H1 (cell line): Measurements from ENCODE around the gene NKIRAS2. TPM values are rescaled to one million over a fixed set of nuclear protein-coding genes. Genes with fewer than 3 reads are reported as not detected.

Experiments used
- ASH2L ChIP-seq: fragments of 200-600, 300-600 bp; sonication (generic); IDR thresholded peaks from one replicate; pipeline ENCODE4 v1.7.1; 2017; ENCODE audit warnings: low read length
- KDM1A ChIP-seq: fragments of 200-600, 300-600 bp; sonication (generic); IDR thresholded peaks from 2 replicates; pipeline ENCODE4 v1.7.1; 2016; ENCODE audit warnings: mild to moderate bottlenecking, low read length, borderline replicate concordance
- PHF8 ChIP-seq: fragments of 200-600 bp; sonication (generic); conservative IDR thresholded peaks from 2 replicates; pipeline ENCODE4 v1.7.1; 2012; ENCODE audit warnings: low read depth, mild to moderate bottlenecking, inconsistent platforms, low read length, moderate library complexity
- RXRA ChIP-seq: IDR thresholded peaks from 2 replicates; pipeline ENCODE4 v1.6.1; 2011; ENCODE audit warnings: low read depth, mild to moderate bottlenecking, low read length, moderate library complexity; ENCODE audit not compliant: insufficient read depth
- SAP30 ChIP-seq: fragments of 300-600 bp; sonication (generic); IDR thresholded peaks from 2 replicates; pipeline ENCODE4 v1.7.1; 2012; ENCODE audit warnings: low read length, moderate library complexity, mild to moderate bottlenecking, inconsistent platforms; ENCODE audit not compliant: insufficient read depth, insufficient replicate concordance
- SUZ12 ChIP-seq: fragments of 200-600 bp; sonication (generic); IDR thresholded peaks from 2 replicates; pipeline ENCODE4 v1.6.1; 2012; ENCODE audit warnings: mild to moderate bottlenecking, inconsistent platforms, low read length, moderate library complexity, mixed read lengths
- TCF12 ChIP-seq: IDR thresholded peaks from 2 replicates; pipeline ENCODE4 v1.6.1; 2011; ENCODE audit warnings: low read depth, mild to moderate bottlenecking, low read length
- polyA plus RNA-seq, 7 experiments: library from polyadenylated mRNA; depleted of rRNA in 3 of 7; stranded (reverse) in 5 of 7; unstranded in 2 of 7; fragments of >200 nt in 5 of 7; fragments of 200-250 nt in 2 of 7; gene quantifications; 1 replicate in 5 of 7; 2 replicates in 1 of 7; 4 replicates in 1 of 7; pipeline versions ENCODE4 v1.2.1 to v1.2.3, GENCODE V29; 2011 to 2013; ENCODE audit warnings: missing spikeins in 2 of 7, mixed read lengths in 2 of 7
- total RNA-seq: library from RNA; stranded (reverse); fragmentation: NEBNext Ultra II Directional; extraction: Animal tissue kit (Norgen Biotek cat#: 25700); gene quantifications from 2 replicates; pipeline ENCODE4 v1.2.1, GENCODE V29; 2021
- TF ChIP-seq, protein P1 (sequence below): IDR thresholded peaks from 2 replicates; pipeline ENCODE4 v1.6.1; 2011; ENCODE audit warnings: low read depth, mild to moderate bottlenecking, low read length; ENCODE audit not compliant: insufficient read depth
- TF ChIP-seq, protein P2 (sequence below): IDR thresholded peaks from 2 replicates; pipeline ENCODE4 v1.6.1; 2012; ENCODE audit warnings: inconsistent platforms

Gene NKIRAS2
- total and polyA plus RNA-seq, 2 of the 8 experiments (the other 6 are each of a cell fraction or from before 2014, with no cell fraction given): 34.5 to 51.1 TPM

DNA sequence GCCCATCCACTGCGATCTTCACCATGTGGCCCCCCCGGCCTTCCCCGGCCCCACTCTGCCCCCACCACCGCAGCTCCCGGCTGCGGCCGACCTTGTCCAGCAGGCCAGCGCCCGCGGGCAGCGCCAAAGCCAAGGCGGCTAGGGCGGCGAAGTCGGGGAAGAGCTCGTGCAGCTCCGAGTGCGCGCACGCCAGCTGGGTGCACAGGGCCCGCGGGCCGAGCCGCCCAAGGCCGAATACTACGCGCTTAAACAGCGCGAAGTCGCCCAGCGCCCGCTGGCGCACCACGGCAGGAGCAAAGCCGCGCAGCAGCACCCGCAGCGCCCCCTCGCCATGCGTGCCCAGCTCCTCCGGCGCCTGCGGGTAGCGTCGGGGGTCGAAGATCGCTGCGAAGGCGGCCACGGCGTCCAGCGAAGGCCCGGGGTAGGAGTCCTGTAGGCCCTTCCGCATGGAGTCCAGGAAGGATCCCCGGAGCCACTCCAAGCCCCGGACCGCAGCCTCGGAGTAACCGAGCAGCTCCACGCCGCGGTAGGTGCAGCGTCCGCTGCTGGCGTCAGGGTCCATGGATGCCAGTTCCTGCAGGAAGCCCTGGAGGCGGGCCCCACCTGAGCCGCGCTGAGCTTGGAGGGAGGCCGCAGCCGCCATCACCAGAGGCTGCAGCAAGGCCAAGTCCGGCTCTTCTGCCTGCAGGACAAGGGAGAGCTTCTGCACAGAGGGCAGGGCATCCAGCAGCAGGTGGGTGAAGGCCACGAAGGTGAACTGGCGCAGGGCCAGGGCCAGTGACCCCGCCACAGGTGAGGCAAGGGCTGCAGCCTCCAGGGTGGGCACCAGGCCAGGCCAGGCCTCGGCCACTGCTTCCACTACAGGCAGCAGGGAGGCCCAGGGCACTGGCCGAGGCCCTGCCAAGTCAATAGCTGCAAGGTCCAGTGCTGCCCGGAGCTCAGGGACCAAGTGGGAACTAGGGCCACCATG, 20.2 kb downstream of the NKIRAS2 start (continued):
- TF ChIP-seq ASH2L: no peak
- TF ChIP-seq, protein P1, sequence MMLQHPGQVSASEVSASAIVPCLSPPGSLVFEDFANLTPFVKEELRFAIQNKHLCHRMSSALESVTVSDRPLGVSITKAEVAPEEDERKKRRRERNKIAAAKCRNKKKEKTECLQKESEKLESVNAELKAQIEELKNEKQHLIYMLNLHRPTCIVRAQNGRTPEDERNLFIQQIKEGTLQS: no peak
- TF ChIP-seq, protein P2, sequence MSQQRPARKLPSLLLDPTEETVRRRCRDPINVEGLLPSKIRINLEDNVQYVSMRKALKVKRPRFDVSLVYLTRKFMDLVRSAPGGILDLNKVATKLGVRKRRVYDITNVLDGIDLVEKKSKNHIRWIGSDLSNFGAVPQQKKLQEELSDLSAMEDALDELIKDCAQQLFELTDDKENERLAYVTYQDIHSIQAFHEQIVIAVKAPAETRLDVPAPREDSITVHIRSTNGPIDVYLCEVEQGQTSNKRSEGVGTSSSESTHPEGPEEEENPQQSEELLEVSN: no peak
- no peak for TF ChIP-seq KDM1A
- no peak for TF ChIP-seq SUZ12
- no peak for TF ChIP-seq RXRA
- TF ChIP-seq SAP30: no peak
- TF ChIP-seq TCF12: no peak
- TF ChIP-seq PHF8: no peak
- TF ChIP-seq, all 59 proteins: peak for 0
